WI38 (cell line): ENCODE data around the gene NEDD4L.
A peak's percentile ranks its signal among the peaks of the same experiment; 100 is the strongest.
"Not testable (repeated sequence)": the region's sequence is repeated elsewhere in the genome, so short reads cannot be mapped to it uniquely, and the experiment has no call there.

Source experiments
- H3K4me3 ChIP-seq: 2 replicates; pipeline ENCODE4 v1.5.1; 2011; ENCODE audit warnings: low read depth, mild to moderate bottlenecking, control low read depth, low read length
- CTCF ChIP-seq: IDR thresholded peaks from 2 replicates; pipeline ENCODE4 v1.5.1; 2012; ENCODE audit warnings: low read depth, mild to moderate bottlenecking, control low read depth, low read length

NEDD4L gene

DNA sequence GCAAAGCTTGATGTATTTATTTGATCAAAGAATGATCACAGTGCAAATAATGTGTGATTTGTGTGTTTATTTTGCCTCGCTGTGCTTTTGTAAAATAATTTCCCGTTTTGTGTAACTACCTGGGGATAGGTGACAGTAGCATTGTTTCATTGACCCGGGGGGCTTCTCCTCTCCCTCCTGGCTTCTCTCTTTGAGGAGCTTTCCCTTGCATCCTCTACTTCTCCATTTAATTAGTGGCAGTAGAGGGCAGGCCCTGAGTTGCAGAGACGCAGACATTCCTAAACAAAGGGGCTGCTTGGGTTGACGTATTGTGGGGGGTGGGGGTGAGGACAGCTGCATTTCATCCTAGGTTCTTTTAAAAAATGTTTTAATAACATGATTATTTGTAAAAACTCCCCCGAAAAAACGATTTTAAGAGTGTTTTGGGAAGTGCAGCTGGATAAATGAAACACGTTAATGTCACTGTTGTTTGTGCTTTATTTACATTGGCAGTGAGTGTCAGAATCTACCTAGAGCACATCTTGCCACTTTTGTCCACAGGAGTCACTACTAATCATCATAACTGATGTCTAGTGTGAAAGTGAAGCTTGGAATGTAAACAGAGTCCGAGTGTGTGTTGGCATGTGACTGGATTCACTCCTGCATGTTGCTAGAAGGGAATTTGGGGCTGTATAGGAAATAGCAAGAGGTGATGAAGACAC lies 2.2 kb downstream of the NEDD4L start:
- no peak for TF ChIP-seq CTCF
- peak overlapping the region; percentile 83 for H3K4me3 ChIP-seq

DNA sequence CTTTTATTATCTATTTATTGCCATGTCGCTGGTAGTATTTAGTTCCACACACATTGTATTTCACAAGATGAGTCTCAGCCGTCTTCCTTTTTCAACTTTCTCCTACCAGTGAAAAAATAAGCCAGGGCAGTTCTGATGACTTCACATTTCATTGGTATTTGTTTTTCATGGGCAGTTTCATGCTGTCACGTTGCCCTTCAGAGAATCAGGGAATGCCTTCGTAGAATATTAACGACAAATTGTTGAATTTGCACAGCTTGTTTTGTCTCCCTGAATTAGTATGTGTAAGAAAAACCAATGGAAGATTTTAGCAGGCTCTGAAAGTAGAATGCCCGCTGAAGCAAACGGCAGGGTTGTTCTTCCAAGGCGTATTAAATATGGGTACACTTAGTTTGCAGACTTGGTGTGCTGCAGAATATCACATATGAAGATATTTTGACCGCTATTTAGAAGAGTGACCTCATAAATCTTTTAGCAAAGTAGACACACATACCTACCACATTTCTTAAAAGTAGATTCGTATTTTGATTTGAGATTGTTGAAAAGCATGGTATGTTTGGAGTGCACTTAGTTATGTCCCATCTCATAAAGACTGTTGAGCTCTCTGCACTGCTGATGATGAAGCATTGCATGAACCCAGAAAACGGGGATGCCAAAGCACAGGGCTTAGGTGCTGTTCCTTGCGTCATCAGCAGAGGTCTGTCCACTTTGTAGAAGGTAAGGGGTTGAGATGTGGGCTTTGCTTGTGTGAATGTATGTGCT lies 2.9 kb downstream of the NEDD4L start:
- H3K4me3 ChIP-seq, result no peak overlapping the region
- TF ChIP-seq CTCF, result no peak

DNA sequence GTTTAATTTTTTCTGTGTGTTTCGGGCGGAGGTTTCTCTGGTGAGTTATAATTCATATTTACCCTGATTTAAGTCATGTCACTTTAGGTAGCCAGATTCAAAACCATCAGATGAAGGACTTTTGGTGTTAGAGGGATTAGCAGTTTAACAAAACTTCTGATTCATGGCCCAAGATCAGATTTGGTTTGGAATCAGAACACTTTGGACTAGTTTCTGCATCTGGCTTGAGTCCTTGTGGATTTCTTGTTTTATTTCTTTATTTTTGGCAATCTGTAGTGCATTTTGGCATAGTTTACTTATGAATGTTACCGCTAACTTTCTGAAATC lies 3.5 kb downstream of the NEDD4L start:
- TF ChIP-seq CTCF, result no peak
- no peak overlapping the region for H3K4me3 ChIP-seq

- TF ChIP-seq CTCF, result no peak
Observed at GRCh38 chr18:58048081-58048642, 4.1 kb downstream of the NEDD4L start.

DNA sequence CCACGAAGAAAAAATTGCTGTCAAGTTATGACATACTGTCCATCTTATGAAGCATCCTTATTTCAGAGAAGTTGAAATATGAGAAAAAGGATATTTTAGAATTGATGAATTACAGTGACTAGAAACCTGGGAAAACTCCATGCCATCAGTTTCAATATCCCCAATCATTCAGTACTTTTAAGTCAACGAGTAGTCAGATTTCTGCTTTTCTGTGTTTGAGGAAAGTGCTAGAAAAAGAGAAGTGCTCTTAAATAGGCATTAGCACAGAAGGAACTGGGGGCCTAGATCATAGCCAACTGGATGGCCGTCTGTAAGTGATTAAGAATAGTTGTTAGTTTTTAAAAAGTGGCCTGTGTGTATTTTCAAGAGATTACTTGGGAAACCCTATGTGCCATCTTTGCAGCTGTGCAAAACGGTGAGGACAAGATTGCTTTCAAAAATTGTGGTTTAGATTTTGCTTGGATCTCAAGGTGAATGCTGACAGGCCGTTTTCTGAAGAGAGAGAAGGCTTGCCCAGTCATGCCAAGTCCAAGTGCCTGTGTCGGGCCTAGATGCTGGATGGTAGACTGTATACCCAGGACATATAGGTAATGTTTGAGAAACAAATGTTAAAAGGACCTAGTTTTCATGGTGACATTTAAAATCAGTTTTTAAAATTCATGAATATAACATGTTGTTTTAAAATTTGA lies 5.1 kb downstream of the NEDD4L start:
- H3K4me3 ChIP-seq, result no peak overlapping the region
- TF ChIP-seq CTCF, result no peak

More at GRCh38 chr18:58048081-58048642, 4.1 kb downstream of the NEDD4L start:
- no peak overlapping the region for H3K4me3 ChIP-seq

DNA sequence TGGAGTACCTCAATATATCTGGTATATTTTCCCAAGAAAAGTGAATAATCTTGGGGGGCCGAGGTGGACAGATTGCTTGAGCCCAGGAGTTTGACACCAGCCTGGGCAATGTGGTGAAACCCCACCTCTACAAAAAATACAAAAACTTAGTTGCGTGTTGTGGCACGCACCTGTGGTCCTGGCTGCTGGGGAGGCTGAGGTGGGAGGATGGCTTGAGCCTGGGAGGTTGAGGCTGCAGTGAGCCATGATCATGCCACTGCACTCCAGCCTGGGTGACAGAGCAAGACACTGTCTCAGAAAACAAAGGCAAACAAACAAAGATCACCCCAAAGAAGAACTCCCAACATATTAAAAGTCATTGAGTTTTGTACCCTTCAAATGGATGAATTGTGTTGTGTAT lies 6.9 kb downstream of the NEDD4L start:
- not testable (repeated sequence) for H3K4me3 ChIP-seq

DNA sequence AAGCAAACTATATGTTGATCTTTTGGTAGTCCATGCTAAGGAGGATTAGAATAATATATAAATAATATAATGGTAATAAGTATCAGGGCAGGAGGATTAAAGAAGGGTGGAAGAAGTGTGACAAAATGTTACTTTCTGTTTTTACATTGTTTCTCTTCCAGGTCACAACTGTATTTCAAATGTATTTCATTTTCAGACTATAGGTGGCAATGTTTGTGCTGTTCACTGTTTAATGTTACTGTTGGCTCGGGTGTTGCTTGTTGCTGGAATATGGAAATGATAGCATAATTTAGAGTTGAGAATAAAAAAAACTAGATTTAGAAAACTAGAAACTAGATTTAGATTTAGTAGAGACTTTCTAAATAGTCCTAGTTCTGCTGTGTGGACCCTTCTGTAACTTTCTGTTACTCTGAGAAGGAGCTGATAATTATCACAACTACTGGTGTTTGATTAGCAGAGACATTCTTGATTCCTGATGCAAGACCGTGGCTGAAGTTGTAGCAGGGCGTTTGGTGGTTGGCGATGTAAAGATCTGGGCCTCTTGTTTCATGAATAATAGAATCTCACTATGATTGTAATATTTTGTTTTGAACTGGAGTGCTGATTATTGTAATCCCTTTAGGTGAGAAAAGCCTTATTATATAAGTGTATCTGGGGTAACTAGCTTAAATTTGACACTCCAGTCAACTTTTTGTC lies 7.9 kb downstream of the NEDD4L start:
- H3K4me3 ChIP-seq, result no peak overlapping the region
- no peak for TF ChIP-seq CTCF
